Loucy (cell line): ENCODE data around the gene RAET1E.

Source experiments
- EZH2phosphoT487 ChIP-seq: fragments of 200-600 bp; IDR thresholded peaks from 2 replicates; pipeline ENCODE4 v1.6.1; 2018; ENCODE audit warnings: antibody characterized with exemption, mild to moderate bottlenecking, moderate library complexity, borderline replicate concordance
- TF ChIP-seq, protein P1 (sequence below): fragments of 200-600 bp; sonication (generic); conservative IDR thresholded peaks from 2 replicates; pipeline ENCODE4 v1.5.1; 2014; ENCODE audit warnings: mild to moderate bottlenecking, antibody characterized with exemption, low read length

DNA sequence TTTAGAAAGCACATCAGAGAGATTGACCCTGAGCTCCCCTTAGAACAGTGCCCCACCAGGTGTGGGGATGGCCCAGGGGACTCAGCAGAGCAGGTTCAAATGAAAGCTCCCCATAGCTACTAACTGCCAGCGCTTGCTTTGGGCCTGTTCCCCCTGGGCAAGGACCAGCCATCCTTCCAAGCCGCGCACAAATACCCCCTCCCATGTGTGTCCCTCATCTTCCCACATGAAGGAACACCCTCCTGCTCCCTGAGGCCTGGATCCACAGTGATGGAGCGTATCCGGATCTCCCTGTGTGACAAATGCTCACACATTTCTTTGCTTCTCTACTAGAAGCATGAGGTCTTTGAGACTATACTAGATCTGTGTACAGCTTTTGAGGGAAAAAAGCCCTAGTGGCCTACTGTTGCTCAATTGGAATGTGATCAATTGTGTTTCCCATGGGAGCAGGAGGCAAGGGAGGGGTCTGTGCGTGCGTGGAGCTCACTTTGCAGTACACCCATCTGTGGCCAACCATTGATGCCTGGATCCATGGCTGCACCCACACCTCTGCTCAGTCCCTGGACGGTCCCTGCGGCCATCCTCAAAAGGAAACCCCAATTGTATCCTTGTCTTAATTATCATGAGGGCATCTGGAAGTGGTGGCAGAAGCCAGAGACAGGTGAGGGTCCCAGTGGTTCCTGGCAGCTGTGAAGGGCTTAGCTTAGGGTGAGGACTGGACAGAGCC is 26.5 kb upstream of the RAET1E start:
- TF ChIP-seq, protein P1, sequence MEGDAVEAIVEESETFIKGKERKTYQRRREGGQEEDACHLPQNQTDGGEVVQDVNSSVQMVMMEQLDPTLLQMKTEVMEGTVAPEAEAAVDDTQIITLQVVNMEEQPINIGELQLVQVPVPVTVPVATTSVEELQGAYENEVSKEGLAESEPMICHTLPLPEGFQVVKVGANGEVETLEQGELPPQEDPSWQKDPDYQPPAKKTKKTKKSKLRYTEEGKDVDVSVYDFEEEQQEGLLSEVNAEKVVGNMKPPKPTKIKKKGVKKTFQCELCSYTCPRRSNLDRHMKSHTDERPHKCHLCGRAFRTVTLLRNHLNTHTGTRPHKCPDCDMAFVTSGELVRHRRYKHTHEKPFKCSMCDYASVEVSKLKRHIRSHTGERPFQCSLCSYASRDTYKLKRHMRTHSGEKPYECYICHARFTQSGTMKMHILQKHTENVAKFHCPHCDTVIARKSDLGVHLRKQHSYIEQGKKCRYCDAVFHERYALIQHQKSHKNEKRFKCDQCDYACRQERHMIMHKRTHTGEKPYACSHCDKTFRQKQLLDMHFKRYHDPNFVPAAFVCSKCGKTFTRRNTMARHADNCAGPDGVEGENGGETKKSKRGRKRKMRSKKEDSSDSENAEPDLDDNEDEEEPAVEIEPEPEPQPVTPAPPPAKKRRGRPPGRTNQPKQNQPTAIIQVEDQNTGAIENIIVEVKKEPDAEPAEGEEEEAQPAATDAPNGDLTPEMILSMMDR: no peak
- TF ChIP-seq EZH2phosphoT487: no peak
